ENCODE measurements around the gene TMEM200C.
A peak's percentile ranks its signal among the peaks of the same experiment; 100 is the strongest.

Gene TMEM200C

DNA sequence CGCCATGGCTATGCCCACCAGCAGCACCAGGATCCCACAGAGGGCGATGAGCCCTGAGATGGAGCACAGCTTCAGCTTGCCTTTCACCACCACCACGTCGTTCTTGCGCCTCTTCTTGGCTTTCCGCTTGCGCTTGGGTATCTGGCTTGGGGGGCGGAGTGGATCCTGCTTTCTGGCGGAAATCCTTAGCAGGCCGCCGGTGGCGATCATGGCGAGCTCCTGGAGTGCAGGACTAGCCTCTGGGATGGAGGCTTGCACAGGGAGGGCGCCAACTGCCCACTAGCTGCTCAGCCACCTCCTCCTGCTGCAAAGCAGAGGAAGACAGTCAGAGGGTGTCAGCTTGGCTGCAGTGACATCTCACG, 3.5 kb downstream of the TMEM200C start:
- H3K4me1 ChIP-seq, result peaks cover 0 to 33% (median 26%) of the 10 kb centered on the region in 4 donors
- peaks cover 0 to 66% of the 10 kb centered on the region in 2 donors for H3K27me3 ChIP-seq
- no peak overlapping the region for H3K4me3 ChIP-seq
- no peak for DNase-seq
- intact Hi-C loops (cut with DNase I; ENCODE audit: low total_unique reads), result no loop called here
- H3K27ac ChIP-seq, result no peak overlapping the region
- no peaks in the 10 kb centered on the region for H3K36me3 ChIP-seq
- TF ChIP-seq, protein P1, sequence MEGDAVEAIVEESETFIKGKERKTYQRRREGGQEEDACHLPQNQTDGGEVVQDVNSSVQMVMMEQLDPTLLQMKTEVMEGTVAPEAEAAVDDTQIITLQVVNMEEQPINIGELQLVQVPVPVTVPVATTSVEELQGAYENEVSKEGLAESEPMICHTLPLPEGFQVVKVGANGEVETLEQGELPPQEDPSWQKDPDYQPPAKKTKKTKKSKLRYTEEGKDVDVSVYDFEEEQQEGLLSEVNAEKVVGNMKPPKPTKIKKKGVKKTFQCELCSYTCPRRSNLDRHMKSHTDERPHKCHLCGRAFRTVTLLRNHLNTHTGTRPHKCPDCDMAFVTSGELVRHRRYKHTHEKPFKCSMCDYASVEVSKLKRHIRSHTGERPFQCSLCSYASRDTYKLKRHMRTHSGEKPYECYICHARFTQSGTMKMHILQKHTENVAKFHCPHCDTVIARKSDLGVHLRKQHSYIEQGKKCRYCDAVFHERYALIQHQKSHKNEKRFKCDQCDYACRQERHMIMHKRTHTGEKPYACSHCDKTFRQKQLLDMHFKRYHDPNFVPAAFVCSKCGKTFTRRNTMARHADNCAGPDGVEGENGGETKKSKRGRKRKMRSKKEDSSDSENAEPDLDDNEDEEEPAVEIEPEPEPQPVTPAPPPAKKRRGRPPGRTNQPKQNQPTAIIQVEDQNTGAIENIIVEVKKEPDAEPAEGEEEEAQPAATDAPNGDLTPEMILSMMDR (IDR thresholded peaks at IDR 0.05), result no peak
- no peaks in the 10 kb centered on the region for H3K9me3 ChIP-seq

DNA sequence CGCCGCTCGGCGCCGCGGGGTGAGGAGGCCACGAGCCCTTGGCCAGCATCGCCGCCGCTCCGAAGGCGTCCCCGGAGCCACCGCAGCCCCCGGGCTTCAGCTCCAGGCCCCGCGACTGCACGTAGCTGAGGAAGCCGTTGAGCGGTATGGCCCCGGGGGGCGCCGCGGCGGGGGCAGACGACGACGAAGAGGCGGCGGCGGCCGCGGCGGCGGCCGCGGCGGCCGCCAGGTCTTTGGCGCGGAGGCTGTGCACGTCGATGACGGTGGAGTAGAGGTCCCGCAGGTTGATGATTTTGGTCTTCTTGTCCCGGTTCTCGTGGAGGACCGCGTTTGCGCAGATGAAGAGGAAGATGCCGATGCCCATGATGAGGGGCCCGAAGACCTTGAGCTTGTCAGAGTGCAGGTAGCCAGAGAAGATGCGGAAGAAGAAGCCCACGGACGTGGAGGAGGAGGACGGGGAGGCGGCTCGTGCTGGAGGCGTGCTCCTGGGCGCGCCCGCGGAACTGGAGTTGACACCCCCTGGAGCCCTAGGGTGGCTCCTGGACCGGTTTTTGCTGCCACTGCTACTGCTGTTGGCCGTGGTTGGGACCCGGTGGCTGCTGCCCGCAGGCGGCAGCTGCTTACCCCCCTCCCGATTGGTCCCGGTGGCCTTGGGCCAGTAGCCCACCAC, 4.0 kb downstream of the TMEM200C start:
- Histone ChIP-seq H3K27me3 (peaks cover 0 to 66% of the 10 kb centered on the region in 2 donors), H3K27ac (no peak overlapping the region), H3K36me3 (no peaks in the 10 kb centered on the region), H3K4me1 (peaks cover 0 to 33% (median 26%) of the 10 kb centered on the region in 4 donors), H3K9me3 (no peaks in the 10 kb centered on the region), H3K4me3 (peak overlapping the region; percentile 34 to 50)
- no peak for DNase-seq
- TF ChIP-seq, protein P1 (IDR thresholded peaks at IDR 0.05), result no peak
- intact Hi-C loops (cut with DNase I; ENCODE audit: low total_unique reads), result no loop called here

DNA sequence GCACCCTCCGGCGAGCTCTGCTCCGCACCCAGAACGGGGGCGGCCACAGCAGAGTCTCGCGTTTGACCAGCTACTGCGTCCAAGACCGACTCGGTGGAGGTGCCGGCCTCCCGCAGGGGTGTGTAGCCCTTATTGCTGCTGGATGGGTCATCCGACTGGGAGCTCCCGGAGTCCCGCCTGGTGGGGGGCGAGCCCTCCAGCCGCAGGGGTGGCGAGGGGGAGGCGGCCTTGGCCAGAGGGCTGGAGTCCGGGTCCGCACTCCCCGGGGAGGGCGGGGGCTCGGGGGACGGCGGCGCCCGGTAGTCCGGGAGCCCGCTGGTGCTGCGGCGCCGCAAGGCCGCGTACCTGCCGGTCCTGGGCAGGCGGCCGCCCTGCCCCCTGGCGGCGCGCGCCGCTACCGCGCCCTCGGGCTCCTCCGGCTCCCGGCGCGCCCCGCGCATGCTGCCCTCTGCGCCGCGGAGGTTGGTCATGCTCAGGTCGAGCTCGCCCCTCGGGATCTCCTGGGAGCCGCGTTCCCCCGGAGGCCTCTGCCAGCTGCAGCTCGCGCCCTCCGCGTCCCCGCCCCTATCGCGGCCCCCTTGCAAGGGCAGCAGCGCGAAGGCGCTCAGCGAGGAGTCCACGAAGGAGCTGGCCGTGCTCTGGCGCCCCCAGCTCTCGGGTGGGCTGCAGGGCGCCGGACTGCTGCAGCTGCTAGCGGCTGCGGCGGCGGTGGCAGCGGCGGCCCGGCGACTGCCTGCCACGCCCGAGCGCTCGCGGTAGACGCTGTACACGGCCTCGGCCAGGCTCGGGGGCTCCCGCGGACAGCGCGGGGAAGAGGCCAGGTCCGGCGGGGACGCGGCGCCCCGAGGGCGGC, 4.8 kb downstream of the TMEM200C start:
- DNase-seq, result peak in 1 of 2 donors; percentile 57
- intact Hi-C loops (cut with DNase I; ENCODE audit: low total_unique reads), result no loop called here
- H3K27me3 ChIP-seq, result peaks cover 0 to 64% of the 10 kb centered on the region in 2 donors

DNA sequence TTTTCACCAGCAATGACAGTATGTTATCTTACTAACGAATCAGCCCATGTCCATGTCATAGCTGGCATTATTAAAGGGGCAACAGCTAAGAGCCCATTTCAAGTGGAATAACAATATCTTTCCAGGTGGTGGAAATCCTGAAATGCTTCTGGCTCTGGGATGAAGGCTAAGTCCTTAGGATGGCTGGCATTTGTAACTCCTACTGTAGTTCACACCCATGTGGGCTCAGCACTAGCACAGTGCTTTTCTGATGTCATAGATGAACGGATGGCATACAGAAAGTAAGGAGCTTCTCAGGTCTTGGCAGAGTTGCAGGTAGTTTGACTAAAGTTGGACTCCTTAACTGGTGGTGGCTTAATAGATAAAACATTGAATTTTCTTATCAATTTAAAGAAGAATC, 10.0 kb downstream of the TMEM200C start:
- no peak overlapping the region for H3K4me3 ChIP-seq
- H3K27ac ChIP-seq, result no peak overlapping the region
- no peak for DNase-seq
- H3K9me3 ChIP-seq, result no peaks in the 10 kb centered on the region
- H3K36me3 ChIP-seq, result no peaks in the 10 kb centered on the region
- peaks cover 0 to 4% (median 3%) of the 10 kb centered on the region in 4 donors for H3K4me1 ChIP-seq
- intact Hi-C loops (cut with DNase I; ENCODE audit: low total_unique reads), result no loop called here
- TF ChIP-seq, protein P1 (IDR thresholded peaks at IDR 0.05), result no peak
- H3K27me3 ChIP-seq, result peaks cover 0 to 16% of the 10 kb centered on the region in 2 donors

More for the DNA sequence above, 4.8 kb downstream of the TMEM200C start:
- Histone ChIP-seq H3K9me3 (no peaks in the 10 kb centered on the region), H3K4me3 (peak overlapping the region; percentile 34 to 50), H3K27ac (no peak overlapping the region), H3K36me3 (no peaks in the 10 kb centered on the region), H3K4me1 (peaks cover 0 to 27% (median 20%) of the 10 kb centered on the region in 4 donors)
- TF ChIP-seq, protein P1 (IDR thresholded peaks at IDR 0.05), result peak; percentile 24 to 32

DNA sequence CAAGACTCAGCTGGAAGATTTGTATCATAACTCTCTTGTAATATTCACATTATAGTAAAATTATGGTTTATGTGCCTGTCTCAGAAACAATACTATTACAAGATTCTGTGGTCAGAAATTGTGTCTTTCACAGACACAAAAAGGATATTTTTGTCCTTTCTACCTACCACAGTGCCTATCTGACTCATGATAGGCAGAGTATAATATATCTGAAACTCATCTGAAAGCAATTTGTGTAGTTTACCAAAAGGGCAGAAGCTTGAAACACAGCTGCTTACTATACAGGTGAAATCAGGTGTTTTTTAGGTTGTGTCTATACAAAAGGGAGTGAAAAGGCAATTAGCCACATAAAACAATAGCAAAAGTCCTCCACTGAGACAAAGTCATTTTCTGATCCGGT, 10.9 kb downstream of the TMEM200C start:
- no peaks in the 10 kb centered on the region for H3K36me3 ChIP-seq
- H3K27me3 ChIP-seq, result peaks cover 0 to 14% of the 10 kb centered on the region in 2 donors
- no peaks in the 10 kb centered on the region for H3K9me3 ChIP-seq
- no peak overlapping the region for H3K4me3 ChIP-seq
- no peak overlapping the region for H3K27ac ChIP-seq
- no peaks in the 10 kb centered on the region for H3K4me1 ChIP-seq
- TF ChIP-seq, protein P1 (IDR thresholded peaks at IDR 0.05), result no peak
- intact Hi-C loops (cut with DNase I; ENCODE audit: low total_unique reads), result no loop called here
- no peak for DNase-seq

All from tibial artery (tissue), 4 donors.